H1 (cell line): Measurements from ENCODE around the gene MFSD2A.

Source experiments
- CEBPB ChIP-seq: IDR thresholded peaks from 2 replicates; pipeline ENCODE4 v1.6.1; 2012; ENCODE audit warnings: low read depth, low read length
- EP300 ChIP-seq, 2 experiments: IDR thresholded peaks; 1 replicate in 1 of 2; 2 replicates in 1 of 2; pipeline ENCODE4 v1.6.1; 2011 to 2012; ENCODE audit warnings: low read depth in 2 of 2, low read length in 2 of 2, mild to moderate bottlenecking in 2 of 2, borderline replicate concordance in 1 of 2, inconsistent platforms in 1 of 2, moderate library complexity in 1 of 2

- TF ChIP-seq EP300 (IDR thresholded peaks at IDR 0.05; ENCODE audit: borderline replicate concordance in 1 of 2, low read depth in 2 of 2, low read length in 2 of 2): no peak
- TF ChIP-seq CEBPB: no peak
Observed at GRCh38 chr1:39926820-39927219, 28.1 kb upstream of the MFSD2A start.
